GM19193 (cell line): ENCODE results near the gene SPATA1.

Experiments
- POLR2A ChIP-seq: IDR thresholded peaks from 4 replicates; pipeline ENCODE4 v1.6.1; 2011; ENCODE audit not compliant: insufficient read depth, insufficient read length; ENCODE audit errors: extremely low read depth

Gene SPATA1

DNA sequence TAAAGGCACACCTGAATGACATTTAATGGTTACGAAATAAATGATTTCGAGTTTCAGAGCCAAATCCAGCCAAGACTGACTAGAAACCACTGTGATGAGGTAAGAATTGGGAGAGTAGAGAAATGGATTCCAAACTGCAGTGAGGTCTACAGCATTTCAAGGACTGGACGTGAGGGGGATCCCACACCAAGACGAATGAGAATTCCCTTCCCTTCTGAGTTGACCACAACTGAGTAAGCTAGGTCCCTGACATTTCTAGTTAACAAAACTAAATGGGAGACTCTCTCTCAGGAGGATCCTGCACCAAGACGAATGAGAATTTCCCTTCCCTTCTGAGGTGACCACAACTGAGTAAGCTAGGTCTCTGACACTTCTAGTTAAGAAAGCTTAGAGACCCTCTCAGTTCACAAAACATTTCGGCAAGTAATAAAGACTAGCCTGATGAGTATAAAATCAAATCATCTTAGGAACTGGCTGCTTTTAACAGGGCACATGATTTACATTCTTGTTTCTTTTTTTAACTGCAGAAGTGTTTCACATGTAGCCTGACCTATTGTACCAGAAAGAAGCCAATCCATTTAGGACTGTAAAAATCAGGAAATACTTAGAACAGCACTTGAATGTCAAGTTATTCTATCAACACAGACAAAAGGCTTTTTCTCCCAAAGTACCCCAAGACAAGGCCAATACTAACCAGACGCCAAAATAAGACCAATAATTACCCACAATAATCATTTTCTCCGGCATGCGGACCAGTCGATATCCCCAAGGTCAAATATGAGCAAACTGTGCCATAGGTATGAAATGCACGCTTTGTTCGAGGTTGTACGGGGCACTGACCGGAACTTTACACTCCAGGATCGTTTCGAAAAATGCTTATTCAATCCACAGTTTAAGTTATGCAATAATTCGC lies 1.4 kb upstream of the SPATA1 start:
- no peak for TF ChIP-seq POLR2A

DNA sequence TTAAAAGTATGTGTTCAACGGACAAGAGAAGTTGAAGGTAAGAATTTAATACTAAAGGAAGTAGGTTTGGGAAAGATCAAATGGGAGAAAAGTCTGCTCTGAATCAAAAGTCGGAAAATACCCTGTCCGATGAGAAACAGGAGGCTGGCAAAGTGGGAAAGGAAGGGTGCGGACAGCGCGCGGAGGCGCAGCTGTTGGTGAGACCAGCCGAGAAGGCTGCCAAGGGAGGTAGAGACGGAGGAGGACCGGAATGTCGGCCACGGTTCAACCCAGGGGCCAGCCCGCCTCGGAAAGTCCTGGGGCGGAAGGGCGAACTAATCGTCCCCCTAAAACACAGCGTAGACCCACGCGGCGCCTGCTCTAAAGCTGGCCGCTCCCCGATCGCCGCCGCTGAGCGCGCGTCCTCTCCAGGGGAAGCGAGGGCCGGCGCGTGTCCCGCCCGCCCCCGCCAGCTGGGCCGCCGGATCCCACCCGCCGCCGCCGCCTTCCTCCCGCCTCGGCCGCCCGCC lies 639 bp upstream of the SPATA1 start:
- no peak for TF ChIP-seq POLR2A

DNA sequence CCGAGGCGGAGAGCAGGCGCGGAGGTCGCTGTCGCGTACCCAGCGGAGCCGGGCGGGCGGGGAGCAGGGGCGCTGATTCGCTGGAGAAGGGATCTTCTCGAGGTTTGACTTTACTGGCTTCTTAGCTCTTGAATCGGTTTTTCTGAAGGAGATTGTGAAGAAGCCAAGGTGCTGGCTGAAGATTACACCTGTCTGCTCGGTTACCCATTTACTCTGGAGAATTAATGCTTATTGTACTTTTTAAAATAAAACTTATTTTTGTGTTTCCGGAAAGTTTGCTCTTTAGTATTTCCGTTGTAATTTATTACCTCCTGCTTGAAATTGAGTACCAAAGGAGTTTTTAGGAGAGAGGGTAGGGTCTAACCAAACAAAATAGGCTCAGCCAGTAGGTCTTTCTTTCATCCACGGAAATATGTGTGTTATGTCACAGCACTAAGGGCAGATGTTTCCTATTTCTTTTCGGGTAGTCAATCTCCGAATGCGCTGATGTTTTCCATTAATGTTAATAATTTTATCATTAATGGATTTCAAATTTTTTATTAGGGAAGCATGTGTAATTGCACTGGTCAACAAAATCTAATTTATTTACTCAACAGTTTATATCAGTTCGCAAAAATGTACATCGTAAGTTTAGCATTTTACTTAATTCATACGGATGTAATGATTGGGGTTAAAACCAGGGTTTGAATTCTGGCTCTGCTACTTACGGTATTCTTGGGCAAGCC lies 705 bp downstream of the SPATA1 start:
- TF ChIP-seq POLR2A, result no peak

DNA sequence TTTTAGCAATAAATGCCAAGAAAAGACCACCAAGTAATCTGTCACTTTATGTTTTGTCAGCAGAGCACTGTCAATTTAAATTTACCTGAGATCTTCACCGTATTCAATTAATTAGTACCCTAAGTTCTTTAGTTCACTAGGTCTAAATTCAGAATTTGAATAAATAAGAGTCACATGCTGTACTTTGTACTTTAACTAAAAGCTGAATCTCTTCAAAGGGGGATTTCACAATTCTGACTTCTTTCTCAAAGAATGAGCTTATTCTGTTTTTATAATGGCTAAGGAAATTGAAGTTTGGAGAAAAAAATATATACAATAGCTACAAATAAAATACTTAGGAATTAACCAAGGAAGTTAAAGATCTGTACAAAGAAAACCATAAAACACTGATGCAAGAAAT lies 2.3 kb downstream of the SPATA1 start:
- no peak for TF ChIP-seq POLR2A

DNA sequence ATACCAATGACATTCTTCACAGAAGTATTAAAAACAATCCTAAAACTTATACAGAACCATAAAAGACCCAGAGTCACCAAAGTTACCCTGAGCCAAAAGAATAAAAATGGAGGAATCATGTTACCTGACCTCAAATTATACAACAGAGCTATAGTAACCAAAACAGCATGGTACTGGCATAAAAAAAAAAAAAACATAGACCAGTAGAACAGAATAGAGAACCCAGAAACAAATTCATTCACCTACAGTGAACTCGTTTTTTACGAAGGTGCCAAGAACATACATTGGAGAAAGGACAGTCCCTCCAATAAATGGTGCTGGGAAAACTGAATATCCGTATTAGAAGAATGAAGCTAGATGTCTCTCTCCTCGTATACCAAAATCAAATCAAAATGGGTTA lies 2.8 kb downstream of the SPATA1 start:
- TF ChIP-seq POLR2A, result no peak

DNA sequence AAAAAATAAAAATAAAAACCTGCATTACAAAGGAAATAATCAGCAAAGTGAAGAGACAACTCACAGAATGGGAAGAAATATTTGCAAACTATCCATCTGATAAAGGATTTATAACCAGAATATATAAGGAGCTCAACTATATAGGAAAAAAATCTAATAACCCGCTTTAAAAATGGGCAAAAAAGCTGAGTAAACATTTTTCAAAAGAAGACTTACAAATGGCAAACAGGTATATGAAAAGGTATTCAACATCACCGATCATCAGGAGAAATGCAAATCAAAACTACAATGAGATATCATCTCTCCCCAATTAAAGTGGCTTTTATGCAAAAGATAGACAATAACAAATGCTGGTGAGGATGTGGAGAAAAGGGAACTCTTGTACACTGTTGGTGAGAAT lies 4.0 kb downstream of the SPATA1 start:
- TF ChIP-seq POLR2A, result no peak

DNA sequence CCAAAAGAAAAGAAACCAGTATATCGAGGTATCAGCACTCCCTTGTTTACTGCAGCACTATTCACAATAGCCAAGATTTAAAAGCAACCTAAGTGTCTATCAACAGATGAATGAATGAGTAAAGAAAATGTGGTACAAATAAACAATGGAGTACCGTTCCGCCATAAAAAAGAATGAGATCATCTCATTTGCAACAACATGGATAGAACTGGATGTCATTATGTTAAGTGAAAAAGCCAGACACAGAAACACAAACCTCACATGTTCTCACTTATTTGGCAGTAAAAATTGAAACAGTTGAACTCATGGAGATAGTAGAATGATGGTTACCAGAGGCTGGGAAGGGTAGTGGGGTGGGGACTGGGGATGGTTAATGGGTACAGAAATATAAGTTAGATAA lies 4.5 kb downstream of the SPATA1 start:
- no peak for TF ChIP-seq POLR2A

DNA sequence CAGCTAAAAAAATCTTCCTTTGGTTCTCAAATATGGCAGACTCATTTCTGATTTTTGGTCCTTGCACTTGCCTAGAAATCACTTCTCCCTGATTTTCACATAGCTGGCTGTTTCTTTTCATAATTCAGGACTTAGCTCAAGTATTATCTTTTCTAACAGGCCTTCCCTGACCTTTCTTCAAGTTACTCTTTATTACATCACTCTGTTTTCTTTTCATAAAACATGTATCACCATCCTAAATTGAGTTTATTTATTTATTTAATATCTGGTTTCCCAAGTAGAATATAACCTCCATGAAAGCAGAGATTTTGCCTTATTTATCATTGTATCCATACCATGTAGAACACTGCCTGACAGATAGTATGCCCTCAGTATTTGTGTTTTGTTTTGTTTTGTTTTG lies 18.4 kb downstream of the SPATA1 start:
- no peak for TF ChIP-seq POLR2A

DNA sequence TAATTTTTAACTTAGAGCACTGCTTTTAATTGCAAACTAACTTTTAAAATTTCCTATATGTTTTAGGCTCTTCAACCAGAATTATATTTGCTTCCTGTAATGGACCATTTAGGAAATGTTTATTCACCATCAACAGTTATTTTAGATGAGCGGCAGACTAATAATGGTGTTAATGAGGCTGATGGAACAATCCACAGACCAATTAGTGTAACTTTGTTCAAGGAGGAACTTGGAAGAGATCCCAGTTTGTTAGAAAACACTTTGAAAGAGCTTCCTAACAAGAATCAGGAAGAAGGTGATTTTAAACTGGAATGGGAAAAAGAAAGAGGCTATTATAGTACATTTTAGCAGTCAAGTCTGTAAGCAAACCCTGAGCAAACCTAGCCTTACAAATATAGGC lies 19.6 kb downstream of the SPATA1 start:
- no peak for TF ChIP-seq POLR2A

DNA sequence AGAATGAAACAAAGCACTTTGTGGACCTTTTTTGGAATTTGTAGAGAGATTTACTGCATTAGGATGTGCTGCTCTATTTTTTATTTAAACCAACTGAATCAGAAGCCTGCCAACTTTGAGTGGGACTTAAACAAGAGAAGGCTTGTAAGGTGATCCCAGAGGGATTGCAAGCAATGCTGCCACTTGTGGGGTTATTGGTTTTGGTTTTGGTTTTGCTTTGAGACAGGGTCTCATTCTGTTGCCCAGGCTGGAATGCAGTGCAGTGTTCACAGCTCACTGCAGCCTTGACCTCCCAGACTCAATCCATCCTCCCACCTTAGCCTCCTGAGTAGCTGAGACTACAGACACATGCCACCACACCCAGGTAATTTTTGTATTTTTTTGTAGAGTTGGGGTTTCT lies 32.4 kb downstream of the SPATA1 start:
- no peak for TF ChIP-seq POLR2A

DNA sequence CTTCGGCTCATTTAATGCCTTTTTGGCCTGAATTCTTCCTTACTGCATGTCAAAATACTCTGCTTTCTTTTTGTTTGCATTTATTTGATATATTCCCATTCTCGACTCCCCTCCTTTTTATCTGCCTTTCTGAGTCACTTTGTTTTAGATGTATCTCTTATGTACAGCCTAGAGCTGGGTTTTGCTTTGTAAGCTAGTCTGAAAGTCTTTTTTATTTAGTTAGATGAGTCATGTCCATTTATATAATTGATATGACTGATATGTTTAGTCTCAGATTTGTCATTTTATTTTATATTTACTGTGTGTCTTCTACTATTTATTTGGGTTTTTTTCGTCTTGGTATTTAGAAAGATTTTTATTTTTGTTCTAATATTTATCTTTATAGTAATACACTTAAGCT lies 33.8 kb downstream of the SPATA1 start:
- no peak for TF ChIP-seq POLR2A

DNA sequence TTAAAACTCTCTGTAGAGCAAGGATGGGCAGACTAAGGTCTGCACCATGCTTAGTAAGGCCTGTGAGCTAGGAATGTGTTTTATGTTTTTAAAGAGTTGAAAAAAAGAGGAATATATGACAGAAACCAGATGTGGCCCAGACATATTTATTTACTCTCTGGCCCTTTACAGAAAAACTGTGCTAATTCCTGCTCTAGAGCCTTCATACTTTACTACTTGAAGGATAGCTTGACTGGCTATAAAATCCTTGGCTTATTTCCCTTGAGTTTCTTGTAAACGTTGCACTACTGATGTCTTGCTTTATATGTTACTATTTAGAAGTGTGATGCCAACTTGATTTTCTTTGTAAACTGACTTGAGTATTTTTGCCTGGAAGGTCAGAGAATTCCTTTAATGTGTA lies 34.6 kb downstream of the SPATA1 start:
- no peak for TF ChIP-seq POLR2A

DNA sequence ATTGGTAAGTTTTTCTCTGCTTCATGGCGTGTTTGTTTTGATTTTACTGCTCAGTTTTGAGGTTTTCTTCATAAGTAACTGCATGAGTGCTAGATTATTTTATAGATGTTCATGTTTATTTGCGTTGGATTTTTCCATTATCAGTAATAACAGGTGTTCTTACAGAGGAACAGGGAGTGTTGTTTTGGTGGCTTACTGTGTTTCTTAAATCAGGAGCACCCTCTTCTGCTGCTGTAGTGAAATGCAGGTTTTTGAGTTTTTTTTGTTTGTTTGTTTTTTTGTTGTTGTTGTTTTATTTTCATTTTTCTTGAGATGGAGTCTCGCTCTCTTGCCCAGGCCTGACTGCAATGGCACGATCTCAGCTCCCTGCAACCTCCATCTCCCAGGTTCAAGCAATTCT lies 35.5 kb downstream of the SPATA1 start:
- no peak for TF ChIP-seq POLR2A

DNA sequence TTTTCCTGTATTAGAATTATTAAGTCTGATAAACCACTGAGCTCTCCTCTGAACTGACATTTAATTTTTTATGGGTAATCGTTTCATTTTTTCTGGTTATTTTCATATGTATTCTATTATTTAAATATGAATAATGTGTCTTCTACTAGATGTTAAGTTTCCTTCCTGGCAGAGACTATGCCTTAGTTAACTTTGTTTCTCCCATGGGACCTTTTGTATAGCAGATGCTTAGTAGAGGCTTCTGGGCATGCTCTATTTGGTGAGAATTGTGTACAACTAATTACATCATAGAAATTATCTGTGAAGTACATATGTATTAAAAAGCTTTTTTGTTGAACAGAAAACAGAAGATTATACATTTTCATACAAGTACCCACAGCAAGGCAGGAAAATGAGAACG lies 44.6 kb downstream of the SPATA1 start:
- no peak for TF ChIP-seq POLR2A

DNA sequence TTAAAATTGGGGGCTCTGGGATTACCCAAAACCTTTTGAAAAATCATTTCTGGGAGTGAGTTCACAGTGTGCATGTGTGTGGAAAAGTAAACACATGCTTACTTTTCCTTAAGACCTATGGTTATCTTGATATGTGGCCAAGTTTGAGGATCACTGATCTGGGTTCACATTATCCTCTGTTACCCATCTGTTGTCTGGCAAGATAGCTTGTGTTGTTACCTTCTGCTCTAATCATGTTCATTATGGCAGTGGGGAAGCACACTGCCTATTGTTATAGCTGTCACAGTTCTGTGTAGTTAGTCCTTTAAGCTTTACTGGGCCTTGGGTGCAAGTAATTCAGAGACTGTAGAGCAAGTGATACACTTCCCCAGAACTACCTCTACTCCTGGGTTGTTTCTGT lies 63.0 kb downstream of the SPATA1 start:
- no peak for TF ChIP-seq POLR2A
